HL-60 (cell line): ENCODE results near the gene PGM2.

Experiments used
- DNase-seq, 2 experiments: peaks; one replicate each; pipeline ENCODE4 v3.0.0-alpha.2; 2010 to 2020; ENCODE audit warnings: low read depth in 1 of 2, low spot score in 1 of 2
- H3K27ac ChIP-seq: fragments of 250-450 bp; sonication (Bioruptor Pico); replicated peaks from 2 replicates; pipeline ENCODE4 v1.5.1; 2020; ENCODE audit warnings: mild to moderate bottlenecking, moderate library complexity
- H3K27me3 ChIP-seq: fragments of 250-450 bp; sonication (Bioruptor Pico); 2 replicates; pipeline ENCODE4 v1.5.1; 2021; ENCODE audit warnings: mild to moderate bottlenecking, moderate library complexity; ENCODE audit not compliant: insufficient read depth, poor library complexity, severe bottlenecking
- H3K4me3 ChIP-seq: replicated peaks from 2 replicates; pipeline ENCODE4 v1.5.1; 2011; ENCODE audit warnings: mild to moderate bottlenecking, control low read depth, low read length; ENCODE audit not compliant: insufficient read depth
- CTCF ChIP-seq: IDR thresholded peaks from one replicate; pipeline ENCODE4 v1.5.1; 2011; ENCODE audit warnings: low read length, control low read depth, inconsistent platforms; ENCODE audit not compliant: insufficient read depth
- GABPA ChIP-seq: IDR thresholded peaks from 2 replicates; pipeline ENCODE4 v1.6.1; 2012; ENCODE audit warnings: low read depth
- POLR2AphosphoS5 ChIP-seq: IDR thresholded peaks from 2 replicates; pipeline ENCODE4 v1.6.1; 2012; ENCODE audit warnings: low read depth
- REST ChIP-seq: IDR thresholded peaks from 2 replicates; pipeline ENCODE4 v1.6.1; 2012; ENCODE audit warnings: low read depth; ENCODE audit not compliant: insufficient replicate concordance
- SPI1 ChIP-seq: IDR thresholded peaks from 2 replicates; pipeline ENCODE4 v1.6.1; 2012; ENCODE audit warnings: low read depth, mild to moderate bottlenecking, borderline replicate concordance

Gene PGM2

GRCh38 chr4:37891260-37892159, 65.0 kb downstream of the PGM2 start:
- DNase-seq, result peak in 1 of 2 experiments; percentile 24
- Histone ChIP-seq H3K27ac (no peak overlapping the region), H3K27me3 (no peaks in the 10 kb centered on the region), H3K4me3 (peak overlapping the region; percentile 84)
- TF ChIP-seq CTCF, result no peak
- TF ChIP-seq SPI1, result no peak
- no peak for TF ChIP-seq POLR2AphosphoS5
- no peak for TF ChIP-seq REST
- TF ChIP-seq GABPA, result no peak

GRCh38 chr4:37892641-37893040, 66.2 kb downstream of the PGM2 start:
- Histone ChIP-seq H3K27ac (no peak overlapping the region), H3K27me3 (no peaks in the 10 kb centered on the region), H3K4me3 (no peak overlapping the region)
- DNase-seq, result peak in 1 of 2 experiments; percentile 71
- peak; percentile 85 for TF ChIP-seq SPI1
- no peak for TF ChIP-seq GABPA
- no peak for TF ChIP-seq REST
- no peak for TF ChIP-seq POLR2AphosphoS5
- no peak for TF ChIP-seq CTCF

- no peak overlapping the region for H3K4me3 ChIP-seq
- no peak for DNase-seq
- no peaks in the 10 kb centered on the region for H3K27me3 ChIP-seq
- no peak for TF ChIP-seq SPI1
- no peak for TF ChIP-seq REST
- TF ChIP-seq CTCF, result no peak
- TF ChIP-seq GABPA, result no peak
- TF ChIP-seq POLR2AphosphoS5, result no peak
- no peak overlapping the region for H3K27ac ChIP-seq
Measured at GRCh38 chr4:37893164-37893563, 66.7 kb downstream of the PGM2 start.
